Natural killer cell (primary cell): ENCODE results near the gene PSORS1C1. TPM values are rescaled to one million over a fixed set of nuclear protein-coding genes. Genes with fewer than 3 reads are reported as not detected.

Source experiments
- ATAC-seq, 3 donors: fragments of 150-1000 bp in 2 of 3; fragments of 200-7000 bp in 1 of 3; cut with Tn5 transposase; 1 replicate in 1 of 3; 2 replicates in 2 of 3; pipeline ENCODE4 v1.10.0; 2021; ENCODE audit warnings: mild to moderate bottlenecking in 2 of 3, moderate library complexity in 2 of 3
- DNase-seq, 2 donors: peaks; one replicate each; pipeline versions ENCODE4 v3.0.0 to v3.0.0-alpha.2; 2013 to 2021; ENCODE audit warnings: mixed read lengths in 1 of 2
- H3K27ac ChIP-seq: one replicate; pipeline ENCODE4 v1.5.1; 2013; ENCODE audit warnings: mild to moderate bottlenecking, low read length
- H3K27me3 ChIP-seq: one replicate; pipeline ENCODE4 v1.6.1; 2013; ENCODE audit warnings: low read length; ENCODE audit not compliant: control insufficient read depth, insufficient read depth
- H3K36me3 ChIP-seq: one replicate; pipeline ENCODE4 v1.6.1; 2013; ENCODE audit warnings: low read length; ENCODE audit not compliant: control insufficient read depth, insufficient read depth
- H3K4me1 ChIP-seq: one replicate; pipeline ENCODE4 v1.6.1; 2013; ENCODE audit warnings: low read length; ENCODE audit not compliant: control insufficient read depth, insufficient read depth
- H3K4me3 ChIP-seq: one replicate; pipeline ENCODE4 v1.5.1; 2013; ENCODE audit warnings: low read length
- H3K9me3 ChIP-seq: one replicate; pipeline ENCODE4 v1.6.1; 2013; ENCODE audit warnings: low read length; ENCODE audit not compliant: control insufficient read depth, insufficient read depth
- H3K27ac Mint-ChIP-seq, 2 donors: one replicate each; pipeline ENCODE4 v1.8.0; 2022; ENCODE audit warnings: mild to moderate bottlenecking in 2 of 2, mixed read lengths in 2 of 2, moderate library complexity in 1 of 2
- H3K27me3 Mint-ChIP-seq, 2 donors: one replicate each; pipeline ENCODE4 v1.8.0; 2022; ENCODE audit warnings: low read depth in 2 of 2, mixed read lengths in 2 of 2
- H3K36me3 Mint-ChIP-seq: one replicate; pipeline ENCODE4 v1.8.0; 2022; ENCODE audit warnings: mixed read lengths
- H3K4me1 Mint-ChIP-seq, 2 donors: one replicate each; pipeline ENCODE4 v1.8.0; 2022; ENCODE audit warnings: mixed read lengths in 2 of 2
- H3K4me3 Mint-ChIP-seq: one replicate; pipeline ENCODE4 v1.8.0; 2022; ENCODE audit warnings: mild to moderate bottlenecking, moderate library complexity, mixed read lengths
- H3K9me3 Mint-ChIP-seq, 2 donors: one replicate each; pipeline ENCODE4 v1.8.0; 2022; ENCODE audit warnings: mixed read lengths in 2 of 2
- CTCF ChIP-seq: fragments of 200-600 bp; IDR thresholded peaks from one replicate; pipeline ENCODE4 v1.8.0; 2022; ENCODE audit warnings: antibody characterized with exemption
- WGBS: methylation state at CpG from one replicate; pipeline ENCODE4 v1.1.7; 2013; ENCODE audit warnings: missing lambda C conversion rate; ENCODE audit not compliant: insufficient coverage; 5-methylcytosine and 5-hydroxymethylcytosine counted together
- intact Hi-C: fragments of 100-400 bp; cut with micrococcal nuclease; formaldehyde crosslinking; loops from one replicate; pipeline ENCODE4 v1.14.2; 2022
- total RNA-seq, 4 donors: library from RNA; stranded (reverse); fragments of 120-200 nt in 1 of 4; gene quantifications; one replicate each; pipeline versions ENCODE4 v1.2.3 to v1.2.4, GENCODE V29; 2013 to 2022

The PSORS1C1 gene
- total RNA-seq, 3 donors from 2014 or later (not counting 1 experiment from before 2014, with no cell fraction given) = not detected

GRCh38 chr6:31110825-31111582, 3.6 kb upstream of the PSORS1C1 start:
- H3K27me3 Mint-ChIP-seq = peaks cover 19 to 38% of the 10 kb centered on the region in 2 donors
- H3K27ac Mint-ChIP-seq = no peak overlapping the region
- H3K36me3 ChIP-seq = no peaks in the 10 kb centered on the region
- no peaks in the 10 kb centered on the region for H3K27me3 ChIP-seq
- H3K9me3 ChIP-seq = no peaks in the 10 kb centered on the region
- 85% methylated on average over 10 of the region's 11 CpGs for WGBS
- no peaks in the 10 kb centered on the region for H3K4me1 Mint-ChIP-seq
- intact Hi-C loops = no loop called here
- H3K9me3 Mint-ChIP-seq = no peaks in the 10 kb centered on the region
- no peak for ATAC-seq
- no peak overlapping the region for H3K27ac ChIP-seq
- TF ChIP-seq CTCF = no peak
- no peaks in the 10 kb centered on the region for H3K4me1 ChIP-seq
- no peak for DNase-seq
- H3K4me3 Mint-ChIP-seq = no peak overlapping the region
- H3K4me3 ChIP-seq = no peak overlapping the region
- H3K36me3 Mint-ChIP-seq = no peaks in the 10 kb centered on the region

- intact Hi-C loops = no loop called here
- 90% methylated on average over 13 of the region's 13 CpGs for WGBS
- TF ChIP-seq CTCF = no peak
- Mint-ChIP-seq H3K4me3 (no peak overlapping the region), H3K27ac (no peak overlapping the region), H3K36me3 (no peaks in the 10 kb centered on the region), H3K9me3 (no peaks in the 10 kb centered on the region), H3K4me1 (no peaks in the 10 kb centered on the region), H3K27me3 (peaks cover 21 to 45% of the 10 kb centered on the region in 2 donors)
- no peaks in the 10 kb centered on the region for H3K27me3 ChIP-seq
- no peaks in the 10 kb centered on the region for H3K4me1 ChIP-seq
- H3K36me3 ChIP-seq = no peaks in the 10 kb centered on the region
- DNase-seq = no peak
- H3K9me3 ChIP-seq = no peaks in the 10 kb centered on the region
- H3K27ac ChIP-seq = no peak overlapping the region
- no peak for ATAC-seq
- H3K4me3 ChIP-seq = no peak overlapping the region
Observed at GRCh38 chr6:31111712-31112111, 2.9 kb upstream of the PSORS1C1 start.

- DNase-seq (no peak), ATAC-seq (no peak)
- no peaks in the 10 kb centered on the region for H3K9me3 Mint-ChIP-seq
- Histone ChIP-seq H3K9me3 (no peaks in the 10 kb centered on the region), H3K4me1 (no peaks in the 10 kb centered on the region), H3K27ac (no peak within 1 kb of the TSS), H3K4me3 (no peak within 1 kb of the TSS), H3K36me3 (no peaks in the 10 kb centered on the region), H3K27me3 (no peaks in the 10 kb centered on the region)
- no peak for TF ChIP-seq CTCF
- WGBS = 80% methylated on average over 4 of the region's 5 CpGs
- H3K4me1 Mint-ChIP-seq = no peaks in the 10 kb centered on the region
- H3K4me3 Mint-ChIP-seq = no peak within 1 kb of the TSS
- peaks cover 23 to 47% of the 10 kb centered on the region in 2 donors for H3K27me3 Mint-ChIP-seq
- H3K36me3 Mint-ChIP-seq = no peaks in the 10 kb centered on the region
- H3K27ac Mint-ChIP-seq = peak within 1 kb of the TSS in 1 of 2 donors; percentile 15
- intact Hi-C loops = no loop called here
Observed at GRCh38 chr6:31112478-31112877, 2.1 kb upstream of the PSORS1C1 start, which contains the start of gene C6orf15. TSS of gene C6orf15 (minus strand) at chr6:31112575. CDS start at chr6:31112555, 20 bp downstream.
